HG03135 (cell line): ENCODE results near the gene LRIG1.
"Not testable (repeated sequence)": the region's sequence is repeated elsewhere in the genome, so short reads cannot be mapped to it uniquely, and the experiment has no call there.

ENCODE experiments used
- ATAC-seq: cut with Tn5 transposase; IDR thresholded peaks from one replicate; pipeline ENCODE4 v1.9.1; 2021; ENCODE audit warnings: mild to moderate bottlenecking, moderate library complexity; ENCODE audit not compliant: unreplicated experiment

LRIG1 gene

DNA sequence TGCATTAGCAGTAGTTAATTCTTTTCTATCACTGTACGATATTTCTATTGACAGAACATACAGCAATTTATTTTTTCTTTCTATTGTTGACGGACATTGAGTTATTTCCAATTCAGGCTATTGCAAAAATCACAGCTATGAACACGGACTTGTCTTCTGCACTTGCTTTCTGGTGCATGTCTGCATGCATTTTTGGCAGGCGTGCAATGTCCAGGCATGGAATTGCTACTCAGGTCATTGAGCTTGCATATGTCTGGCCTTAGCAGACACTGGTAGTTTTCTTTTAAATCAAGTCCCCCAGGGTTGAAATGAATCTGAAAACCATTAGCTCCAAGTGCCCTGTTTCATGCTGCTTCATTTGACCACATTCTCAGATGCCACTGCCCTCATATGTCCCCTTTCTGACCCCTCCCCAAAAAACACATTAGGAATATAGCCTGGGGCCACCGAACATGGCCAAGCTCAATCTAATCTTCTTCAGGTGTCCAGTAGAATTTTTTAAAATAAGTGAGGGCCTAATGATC lies 72.8 kb downstream of the LRIG1 start:
- ATAC-seq = no peak

DNA sequence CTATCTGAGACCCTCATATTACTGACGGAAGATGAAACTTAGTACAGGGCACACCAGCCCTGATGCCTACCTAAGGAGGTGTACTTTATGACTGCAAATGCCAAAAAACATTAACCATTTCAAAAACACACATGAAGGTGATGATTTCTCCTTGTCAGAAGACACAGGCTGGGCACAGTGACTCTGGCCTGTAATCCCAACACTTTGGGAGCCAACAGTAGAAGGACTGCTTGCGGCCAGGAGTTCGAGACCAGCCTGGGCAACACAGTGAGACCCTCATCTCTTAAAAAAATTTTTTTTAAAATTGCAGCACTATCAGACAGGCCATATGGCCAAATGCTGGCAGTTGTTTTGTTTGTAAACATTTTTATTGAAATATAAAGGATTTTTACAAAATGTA lies 73.5 kb downstream of the LRIG1 start:
- no peak for ATAC-seq

DNA sequence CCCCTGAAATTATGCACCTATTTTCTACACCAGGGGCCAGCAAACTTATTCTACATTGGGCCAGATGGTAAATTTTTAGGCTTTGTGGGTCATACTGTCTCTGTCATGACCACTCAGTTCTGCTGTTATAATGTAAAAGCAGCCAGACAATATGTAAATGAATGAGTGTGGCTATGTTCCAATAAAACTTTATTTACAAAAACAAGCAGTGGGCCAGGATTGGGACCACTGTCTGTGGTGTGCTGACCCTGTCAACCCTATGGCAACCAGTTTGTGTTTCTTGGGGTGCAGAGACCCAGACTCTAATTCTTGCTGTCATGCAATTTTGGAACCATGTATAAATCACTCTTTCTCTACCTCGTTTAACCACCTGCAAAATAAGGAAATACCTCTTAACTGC lies 74.7 kb downstream of the LRIG1 start:
- ATAC-seq = no peak

DNA sequence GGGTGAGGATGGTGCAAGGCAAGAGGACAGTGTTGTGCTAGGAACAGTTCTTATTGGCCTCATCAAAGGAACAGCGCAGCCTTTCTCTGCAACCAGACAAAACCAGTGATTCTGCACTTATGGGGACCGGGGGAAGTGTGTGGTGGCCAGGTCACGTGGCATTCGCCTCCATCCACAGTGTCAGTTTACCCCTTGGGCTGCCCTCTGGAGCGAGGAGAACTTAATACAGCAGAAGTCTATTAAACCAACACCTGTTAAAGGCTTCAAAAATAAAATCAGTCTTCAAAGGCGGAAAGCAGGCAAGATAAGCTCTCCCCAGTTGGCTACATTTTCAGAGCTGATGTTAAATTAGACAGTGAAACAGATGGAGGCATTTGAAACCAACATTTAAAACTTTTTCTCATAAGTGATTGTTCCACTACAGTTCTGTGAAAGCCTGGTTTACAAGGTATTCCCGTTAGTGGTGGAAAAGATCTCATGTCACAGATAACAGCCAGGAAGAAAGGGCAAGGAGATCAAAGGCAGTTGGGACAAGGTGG lies 75.2 kb downstream of the LRIG1 start:
- no peak for ATAC-seq

DNA sequence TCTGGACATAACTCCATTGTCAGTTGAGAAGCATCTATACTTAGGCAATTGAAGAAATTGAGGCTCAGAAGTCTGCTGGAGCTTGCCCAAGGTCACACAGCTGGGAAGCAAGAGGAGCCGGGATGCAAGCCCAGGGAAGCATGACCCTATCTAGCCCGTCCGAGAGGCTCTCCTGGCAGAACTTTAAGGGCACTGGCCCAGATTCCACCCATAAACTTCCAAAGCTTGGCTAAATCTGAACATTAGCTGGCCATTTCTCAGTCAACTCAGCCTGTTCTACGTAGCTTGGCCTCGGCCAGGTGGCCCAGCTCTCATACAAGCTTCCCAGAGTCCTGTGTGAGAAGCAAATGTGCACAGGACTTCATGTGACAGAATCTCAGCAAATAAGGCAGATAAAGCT lies 75.8 kb downstream of the LRIG1 start:
- ATAC-seq = no peak

DNA sequence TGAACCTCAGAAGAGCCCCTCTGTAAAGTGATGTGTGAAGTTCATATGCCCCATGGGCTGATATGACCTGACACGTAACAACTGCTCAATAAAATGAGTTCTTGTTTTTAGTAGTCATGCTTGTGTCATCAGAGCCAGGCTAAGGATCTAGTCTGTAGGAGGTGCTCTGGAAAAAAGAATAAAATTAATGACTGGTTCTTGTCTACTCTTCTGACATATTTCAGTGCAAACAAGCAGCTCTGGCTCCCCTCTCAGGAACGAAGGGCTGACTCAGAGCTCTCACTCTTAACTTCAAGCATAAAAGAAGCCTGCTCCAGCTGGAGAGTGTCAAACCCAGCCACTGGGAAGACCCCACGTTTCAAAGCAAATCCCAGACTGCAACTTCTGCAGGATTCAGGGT lies 77.0 kb downstream of the LRIG1 start:
- no peak for ATAC-seq

DNA sequence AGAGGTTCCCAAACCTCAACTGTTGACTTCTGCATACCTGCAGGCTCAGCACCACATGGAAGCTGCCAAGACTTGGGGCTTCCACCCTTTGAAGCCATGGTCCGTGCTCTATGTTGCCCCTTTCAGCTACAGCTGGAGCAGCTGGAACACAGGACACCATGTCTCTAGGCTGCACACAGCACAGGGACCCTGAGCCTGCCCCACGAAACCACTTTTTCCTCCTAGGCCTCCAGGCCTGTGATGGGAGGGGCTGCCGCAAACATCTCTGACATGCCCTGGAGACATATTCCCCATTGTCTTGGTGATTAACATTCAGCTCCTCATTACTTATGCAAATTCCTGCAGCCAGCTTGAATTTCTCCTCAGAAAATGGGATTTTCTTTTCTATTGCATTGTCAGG lies 78.9 kb downstream of the LRIG1 start:
- ATAC-seq = not testable (repeated sequence)

DNA sequence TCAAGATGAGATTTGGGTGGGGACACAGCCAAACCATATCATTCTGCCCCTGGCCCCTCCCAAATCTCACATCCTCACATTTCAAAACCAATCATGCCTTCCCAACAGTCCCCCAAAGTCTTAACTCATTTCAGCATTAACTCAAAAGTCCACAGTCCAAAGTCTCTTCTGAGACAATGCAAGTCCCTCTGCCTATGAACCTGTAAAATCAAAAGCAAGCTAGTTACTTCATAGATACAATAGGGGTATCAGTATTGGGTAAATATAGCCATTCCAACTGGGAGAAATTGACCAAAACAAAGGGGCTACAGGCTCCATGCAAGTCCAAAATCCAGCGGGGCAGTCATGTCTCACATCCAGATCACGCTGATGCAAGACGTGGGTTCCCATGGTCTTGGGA lies 79.7 kb downstream of the LRIG1 start:
- not testable (repeated sequence) for ATAC-seq

DNA sequence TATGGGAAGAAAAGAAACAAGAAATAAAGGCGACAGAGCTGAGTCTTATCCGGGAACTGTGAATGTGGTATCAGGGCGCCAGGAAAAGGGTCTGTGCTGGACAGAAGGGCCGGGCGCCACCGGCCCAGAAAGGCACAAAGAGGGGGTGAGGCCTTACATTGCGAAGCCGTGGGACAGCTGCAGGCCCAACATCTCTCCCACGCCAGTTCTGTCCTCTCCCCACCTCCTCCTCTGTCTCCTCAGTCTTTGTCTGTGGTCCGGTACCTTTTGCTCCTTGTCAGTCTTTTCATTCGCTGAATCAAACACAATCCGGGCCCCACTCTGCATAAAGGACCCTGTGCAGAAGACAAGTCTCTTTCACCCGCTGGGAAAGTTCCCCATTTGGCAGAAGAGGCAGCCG lies 81.8 kb downstream of the LRIG1 start:
- ATAC-seq = no peak

DNA sequence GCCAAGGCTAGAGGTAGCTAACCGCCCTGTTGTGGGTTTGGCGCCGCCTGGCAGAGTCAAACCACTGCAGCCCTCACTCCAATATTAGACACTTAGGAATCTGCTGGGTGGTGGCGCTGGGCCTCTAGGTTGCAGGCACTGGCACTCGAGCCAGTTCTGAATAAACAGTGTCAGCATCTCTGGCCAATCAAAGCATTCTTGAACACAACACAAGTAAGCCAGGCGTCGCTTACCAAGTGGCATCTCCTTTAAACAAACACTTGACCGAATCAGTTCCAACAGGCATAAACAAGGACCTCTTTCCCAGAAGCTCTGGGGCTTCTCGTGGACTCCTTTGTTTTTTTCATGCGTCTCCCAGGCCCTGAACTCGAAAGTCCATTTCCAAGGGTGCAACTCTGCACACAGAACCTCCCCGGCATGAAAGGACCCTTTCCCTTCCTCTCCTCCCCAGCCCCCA lies 82.3 kb downstream of the LRIG1 start:
- ATAC-seq = no peak

DNA sequence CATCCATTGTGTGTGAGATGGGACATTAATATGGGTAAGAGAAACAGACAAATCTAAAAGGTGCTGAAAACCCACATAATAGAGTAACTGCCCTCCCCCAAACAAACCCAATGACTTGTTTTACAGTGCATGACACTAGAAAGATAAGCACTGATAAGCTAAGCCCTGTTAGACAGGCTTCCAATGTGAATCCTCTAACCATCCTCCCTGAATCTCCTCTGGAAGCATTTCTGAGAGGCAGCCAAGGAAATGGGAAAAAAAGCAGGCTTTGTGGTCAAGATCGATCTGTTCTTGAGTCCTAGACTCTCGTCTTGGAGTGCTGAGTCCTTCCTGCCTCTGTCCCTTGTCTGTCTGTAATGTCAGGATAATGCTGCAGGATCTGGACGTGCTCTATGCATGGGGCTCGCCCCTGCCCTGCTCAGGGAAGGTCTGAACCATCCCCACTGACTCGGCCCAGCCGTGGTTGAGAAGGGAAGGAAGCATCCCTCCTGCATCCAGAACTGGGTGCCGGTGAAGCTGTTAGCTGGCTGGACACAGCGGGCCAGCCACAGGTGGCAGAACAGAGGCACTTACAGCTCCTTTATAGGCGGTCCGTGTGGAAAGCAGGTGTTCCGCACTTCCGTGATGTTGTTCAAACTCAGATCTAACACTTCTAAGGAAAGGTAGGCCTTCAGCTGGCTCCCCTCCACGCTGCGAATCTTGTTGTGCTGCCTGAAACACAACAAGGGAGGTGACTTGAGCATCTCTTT lies 84.1 kb downstream of the LRIG1 start:
- ATAC-seq = no peak

DNA sequence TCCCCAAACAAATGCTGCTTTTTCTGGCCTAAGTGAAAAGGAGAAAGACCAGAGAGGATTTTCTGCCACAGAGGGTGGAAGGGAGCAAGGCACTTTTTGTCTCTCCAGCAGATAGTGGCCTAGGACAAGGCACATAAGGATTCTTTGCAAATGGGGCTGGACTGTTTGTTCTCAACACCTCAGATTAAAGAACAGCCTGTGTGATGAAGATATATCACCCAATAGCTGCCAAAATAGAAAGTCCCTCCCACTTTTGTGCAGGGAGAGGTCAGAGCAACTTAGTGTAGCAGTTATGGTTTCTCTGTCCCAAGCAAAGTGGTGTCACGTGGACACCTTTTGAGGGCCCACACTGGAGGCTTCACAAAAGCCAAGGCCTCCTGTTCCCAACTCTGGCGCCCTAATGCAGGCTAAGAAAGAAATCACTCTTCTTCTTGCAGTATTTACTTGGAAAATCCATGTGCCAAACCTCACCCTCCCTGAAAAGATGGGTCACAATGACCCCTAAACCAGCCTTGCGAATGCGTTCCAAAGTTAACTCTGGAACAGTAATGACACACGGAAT lies 84.9 kb downstream of the LRIG1 start:
- ATAC-seq = no peak

DNA sequence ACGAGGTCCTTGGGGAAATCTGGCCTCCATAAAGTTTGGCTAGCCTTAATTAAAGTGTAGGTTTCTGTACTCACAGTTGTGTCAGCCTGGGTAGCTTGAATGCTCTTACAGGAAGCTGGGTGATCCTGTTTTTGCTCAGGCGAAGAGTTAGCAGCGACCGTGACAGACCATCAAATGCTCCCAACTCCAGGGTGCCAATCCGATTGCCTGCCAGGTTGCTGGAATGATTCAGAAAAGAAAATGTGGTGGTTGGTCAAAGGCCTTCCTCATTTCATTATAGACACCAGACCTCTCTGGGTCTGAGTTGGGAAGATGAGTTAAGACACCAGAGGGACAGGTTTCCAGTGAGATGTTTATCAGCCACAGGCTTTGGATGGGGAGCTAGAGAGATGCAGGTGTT lies 86.0 kb downstream of the LRIG1 start:
- no peak for ATAC-seq

DNA sequence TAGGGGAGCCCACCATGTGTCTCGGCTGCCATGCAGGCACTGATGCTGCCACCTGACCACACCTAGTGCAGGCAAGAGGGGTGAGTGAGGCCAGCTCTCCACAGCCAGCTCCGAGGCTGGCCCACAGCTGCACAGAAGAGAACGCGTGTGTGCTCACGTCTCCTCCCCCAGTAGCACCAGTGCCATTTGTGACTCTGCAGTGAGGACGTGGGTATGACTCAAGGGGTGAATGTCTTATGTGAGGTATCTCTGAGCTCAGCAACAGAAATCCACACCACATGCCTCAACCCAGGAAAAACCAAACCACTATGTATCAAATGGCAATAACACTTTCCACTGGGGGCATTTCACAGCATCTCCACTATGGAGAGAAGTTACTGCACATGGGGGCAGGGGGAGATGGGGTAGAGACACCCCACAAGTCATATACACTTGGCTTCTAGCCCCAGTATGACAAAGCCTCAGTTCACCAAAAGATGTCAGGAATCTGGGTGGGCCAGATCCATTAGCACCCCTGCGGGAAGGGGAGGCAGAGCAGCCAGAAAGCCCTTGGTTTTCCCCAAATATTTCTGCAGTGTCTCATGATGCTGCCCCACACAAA lies 87.6 kb downstream of the LRIG1 start:
- ATAC-seq = no peak

DNA sequence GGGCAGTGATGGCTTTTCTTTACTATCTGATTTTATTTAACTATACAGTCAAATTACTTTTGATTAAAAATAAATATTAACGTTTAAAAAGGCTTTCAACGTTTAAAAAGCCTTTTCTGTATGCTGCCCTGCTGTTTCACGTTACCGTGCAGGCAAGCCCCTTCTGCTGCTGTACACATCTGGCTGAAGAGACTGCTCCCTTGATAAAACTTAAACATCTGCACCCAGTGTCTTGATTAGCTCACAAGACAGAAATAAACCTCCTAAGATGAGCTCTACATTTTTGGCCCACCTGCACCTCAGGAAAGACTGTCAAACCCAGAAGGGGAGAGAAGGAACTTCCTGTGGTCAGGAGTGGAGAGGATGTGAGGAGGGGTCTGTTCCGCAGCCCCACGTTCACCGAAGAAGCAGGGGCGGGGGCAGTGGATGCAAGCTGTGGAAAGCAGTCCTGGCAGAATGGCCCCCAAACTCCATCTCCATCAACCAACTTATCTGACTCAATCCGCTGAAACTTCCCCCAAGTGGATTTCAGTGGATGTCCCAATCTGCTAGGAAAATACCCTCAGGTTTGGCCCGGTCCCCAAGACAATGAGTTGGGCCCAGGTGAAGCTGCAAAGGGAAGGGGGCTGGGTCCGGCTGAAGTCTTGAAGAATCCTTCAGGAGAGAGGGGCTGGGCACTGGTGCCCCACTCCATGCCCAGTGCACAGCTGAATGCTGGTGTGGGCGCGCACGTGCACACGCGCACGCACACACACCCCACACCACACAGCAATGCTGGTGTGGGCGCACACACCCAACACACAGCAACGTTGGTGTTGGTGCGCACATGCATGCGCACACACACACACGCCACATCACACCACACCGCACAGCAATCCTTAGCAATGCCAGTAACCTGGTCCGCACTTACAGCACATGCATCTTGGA lies 88.6 kb downstream of the LRIG1 start:
- no peak for ATAC-seq

DNA sequence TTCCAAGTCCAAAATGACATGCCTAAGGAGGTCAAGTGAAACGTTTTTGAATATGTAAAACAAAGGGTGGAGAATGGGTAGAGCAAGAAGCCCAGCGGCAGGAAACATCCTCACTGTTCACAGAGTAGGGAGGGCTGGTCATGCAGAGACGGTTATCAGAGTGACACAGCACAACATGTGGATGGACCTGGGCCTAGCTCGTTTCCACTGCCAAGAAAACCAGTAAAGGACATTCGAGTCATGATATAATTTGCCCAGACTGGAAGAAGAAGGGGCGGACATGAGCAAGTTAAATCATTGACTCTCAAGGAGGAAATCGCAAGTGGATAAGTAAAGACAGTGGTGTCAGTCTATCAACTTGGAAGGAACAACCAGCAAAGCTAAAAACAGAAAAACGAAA lies 89.3 kb downstream of the LRIG1 start:
- no peak for ATAC-seq

DNA sequence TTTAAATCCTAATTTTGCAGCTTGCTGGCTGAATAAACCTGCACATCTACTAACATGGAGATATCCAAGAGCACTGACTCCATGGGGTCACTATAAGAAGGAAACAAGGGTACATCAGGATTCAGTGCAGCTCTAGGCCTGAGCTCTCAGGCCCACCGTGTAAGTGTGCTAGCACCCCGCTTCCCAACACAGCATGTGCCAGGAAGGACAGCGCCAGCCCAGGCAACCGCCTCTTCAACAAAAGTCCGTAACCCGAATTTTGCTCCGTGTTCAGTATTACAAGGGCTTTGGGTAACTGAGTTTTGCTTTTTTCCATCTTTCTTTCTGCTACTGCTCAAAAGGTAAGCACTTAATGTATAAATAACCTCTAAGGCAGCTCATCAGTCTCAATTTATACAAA lies 89.8 kb downstream of the LRIG1 start:
- ATAC-seq = no peak

DNA sequence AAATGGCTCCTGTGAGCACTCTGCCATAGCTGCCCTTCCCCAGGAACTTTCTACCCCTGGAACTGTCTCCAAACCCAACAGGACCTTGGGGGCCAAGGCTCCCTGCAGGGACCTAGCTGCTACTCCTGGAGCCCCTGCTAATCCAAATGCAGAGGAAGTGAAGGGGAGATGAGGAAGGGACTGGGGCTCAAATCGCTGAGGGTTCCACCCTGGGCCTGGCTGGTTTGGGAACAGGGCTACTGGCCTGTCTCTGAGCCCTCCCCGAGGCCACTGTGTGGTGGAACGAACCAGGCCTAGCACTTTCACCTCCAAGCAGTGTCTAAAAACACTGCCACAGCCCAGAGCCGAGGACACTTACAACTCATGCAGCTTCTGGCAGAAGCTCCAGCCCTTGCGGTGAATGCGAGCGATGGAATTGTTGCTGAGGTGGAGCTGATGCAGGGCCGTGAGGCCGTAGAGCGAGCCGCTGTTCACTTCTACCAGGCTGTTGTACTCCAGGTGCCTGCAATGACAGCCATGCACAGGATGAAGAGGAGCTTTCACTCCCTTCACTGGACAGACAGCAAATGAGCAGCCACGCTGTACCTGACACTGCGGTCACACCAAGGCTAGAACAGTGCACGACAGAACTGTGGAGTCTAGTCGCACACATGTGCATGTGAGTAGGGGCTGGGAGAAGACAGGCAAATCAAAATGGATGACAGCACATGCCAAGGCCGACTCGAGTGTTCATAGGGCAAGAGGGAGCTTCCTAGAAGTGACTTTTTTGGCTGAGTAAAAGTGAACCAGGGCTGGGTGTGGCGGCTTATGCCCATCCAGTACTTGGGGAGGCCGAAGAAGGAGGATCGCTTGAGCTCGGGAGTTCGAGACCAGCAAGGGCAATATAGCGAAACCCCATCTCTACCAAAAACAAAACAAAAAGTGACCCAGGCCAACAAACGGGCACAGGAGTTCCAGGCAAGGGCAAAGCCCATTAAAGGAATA lies 90.8 kb downstream of the LRIG1 start:
- ATAC-seq = no peak

DNA sequence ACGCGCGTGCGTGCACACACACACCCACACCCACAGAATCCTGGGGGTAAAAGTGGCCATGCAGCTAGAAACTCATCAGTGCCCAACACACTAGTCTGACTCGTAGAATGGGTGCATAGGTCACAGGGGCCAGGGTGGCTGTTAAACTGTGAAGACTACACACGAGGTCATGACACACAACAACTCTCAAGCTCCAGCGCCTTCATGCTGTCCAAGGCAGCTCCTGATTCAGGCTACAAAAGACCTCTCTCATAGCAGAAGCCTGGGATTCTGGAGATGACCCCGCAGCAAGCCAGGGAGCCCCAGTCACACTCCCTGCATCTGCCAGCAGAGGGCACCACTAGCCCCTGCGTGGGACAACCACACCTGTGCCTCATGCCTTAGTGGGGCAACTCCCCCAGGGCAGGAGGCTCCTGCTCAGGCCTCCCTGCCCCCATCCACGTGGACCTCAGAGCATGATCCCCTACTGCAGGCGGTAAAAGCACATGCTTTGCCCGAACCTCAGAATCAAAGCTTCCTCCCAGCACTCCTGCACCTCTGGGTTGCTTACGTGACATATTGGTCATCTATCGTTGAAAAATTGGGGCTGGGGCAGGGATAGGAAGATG lies 93.1 kb downstream of the LRIG1 start:
- peak; percentile 83 for ATAC-seq
